Measurements from ENCODE around the gene FBXL2.

- TF ChIP-seq, protein P1, sequence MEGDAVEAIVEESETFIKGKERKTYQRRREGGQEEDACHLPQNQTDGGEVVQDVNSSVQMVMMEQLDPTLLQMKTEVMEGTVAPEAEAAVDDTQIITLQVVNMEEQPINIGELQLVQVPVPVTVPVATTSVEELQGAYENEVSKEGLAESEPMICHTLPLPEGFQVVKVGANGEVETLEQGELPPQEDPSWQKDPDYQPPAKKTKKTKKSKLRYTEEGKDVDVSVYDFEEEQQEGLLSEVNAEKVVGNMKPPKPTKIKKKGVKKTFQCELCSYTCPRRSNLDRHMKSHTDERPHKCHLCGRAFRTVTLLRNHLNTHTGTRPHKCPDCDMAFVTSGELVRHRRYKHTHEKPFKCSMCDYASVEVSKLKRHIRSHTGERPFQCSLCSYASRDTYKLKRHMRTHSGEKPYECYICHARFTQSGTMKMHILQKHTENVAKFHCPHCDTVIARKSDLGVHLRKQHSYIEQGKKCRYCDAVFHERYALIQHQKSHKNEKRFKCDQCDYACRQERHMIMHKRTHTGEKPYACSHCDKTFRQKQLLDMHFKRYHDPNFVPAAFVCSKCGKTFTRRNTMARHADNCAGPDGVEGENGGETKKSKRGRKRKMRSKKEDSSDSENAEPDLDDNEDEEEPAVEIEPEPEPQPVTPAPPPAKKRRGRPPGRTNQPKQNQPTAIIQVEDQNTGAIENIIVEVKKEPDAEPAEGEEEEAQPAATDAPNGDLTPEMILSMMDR (IDR thresholded peaks at IDR 0.05; ENCODE audit: low read length): no peak
- no peak for TF ChIP-seq EZH2 (IDR thresholded peaks at IDR 0.05; ENCODE audit: borderline replicate concordance, low read length)
These were observed 26.5 kb upstream of the FBXL2 start for GRCh38 chr3:33250712-33251111.
